ENCODE results near the gene EIF4G3.

DNA sequence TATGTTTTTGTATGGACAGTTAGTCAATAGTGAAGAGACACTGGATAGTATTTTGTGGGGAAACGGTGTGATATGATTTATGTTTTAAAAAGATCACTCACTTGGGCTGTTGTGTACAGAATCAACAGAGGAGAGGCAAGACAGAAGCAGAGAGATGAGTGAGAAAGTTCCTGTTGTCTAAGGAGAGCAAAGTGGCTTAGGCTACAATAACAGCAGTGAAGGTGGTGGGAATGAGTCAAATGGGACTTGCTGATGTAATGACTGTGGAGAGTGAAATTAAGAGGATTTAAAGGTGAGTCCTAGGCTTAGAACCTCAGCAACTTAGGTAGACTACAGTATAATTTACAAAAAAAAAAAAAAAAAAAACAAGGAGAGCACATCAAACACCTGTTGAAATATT, 220.4 kb downstream of the EIF4G3 start:
- TF ChIP-seq CTCF (IDR thresholded peaks at IDR 0.05; ENCODE audit: low read depth, low read length, poor library complexity, severe bottlenecking) (no peak), EZH2phosphoT487 (IDR thresholded peaks at IDR 0.05; ENCODE audit: borderline replicate concordance, low read length) (no peak)
